PC-3 (cell line): Measurements from ENCODE around the gene CD248. TPM values are rescaled to one million over a fixed set of nuclear protein-coding genes. Genes with fewer than 3 reads are reported as not detected.
A peak's percentile ranks its signal among the peaks of the same experiment; 100 is the strongest.

Experiments
- ATAC-seq: fragments of 200-7000 bp; cut with Tn5 transposase; 2 replicates; pipeline ENCODE4 v1.9.1; 2020; ENCODE audit warnings: mild to moderate bottlenecking, moderate library complexity
- BruUV-seq: library from RNA; stranded (reverse); fragments of 400-500 nt; replicated peaks from 2 replicates; lab custom pipeline; 2021; lab: Mats Ljungman, UMichigan
- CTCF ChIA-PET: fragments of 300-600 bp; sonication (Branson Sonifier 250); formaldehyde crosslinking; loops from one replicate; lab custom pipeline; 2022; ENCODE audit warnings: antibody characterized with exemption; lab: Charles Lee
- POLR2A ChIA-PET: fragments of 300-600 bp; sonication (Branson Sonifier 250); formaldehyde crosslinking; loops from one replicate; lab custom pipeline; 2022; ENCODE audit warnings: antibody characterized with exemption; ENCODE audit not compliant: unreplicated experiment; lab: Charles Lee
- DNase-seq: peaks from one replicate; pipeline ENCODE4 v3.0.0-alpha.2; 2015
- H2AFZ ChIP-seq: fragments of 300-600 bp; sonication (generic); 2 replicates; pipeline ENCODE4 v1.6.0; 2016; ENCODE audit warnings: antibody characterized with exemption, low read length
- H3F3A ChIP-seq: fragments of 300-600 bp; sonication (generic); one replicate; pipeline ENCODE4 v1.6.0; 2017; ENCODE audit warnings: antibody characterized with exemption, low read length, control low read depth, mild to moderate bottlenecking; ENCODE audit not compliant: unreplicated experiment
- H3K27ac ChIP-seq: fragments of 300-600 bp; sonication (generic); 2 replicates; pipeline ENCODE4 v1.5.1; 2016; ENCODE audit warnings: mild to moderate bottlenecking, low read length
- H3K27me3 ChIP-seq: fragments of 300-600 bp; sonication (generic); 2 replicates; pipeline ENCODE4 v1.6.1; 2016; ENCODE audit warnings: low read length, mixed read lengths
- H3K36me3 ChIP-seq: fragments of 300-600 bp; sonication (generic); 2 replicates; pipeline ENCODE4 v1.6.1; 2016; ENCODE audit warnings: low read depth, mixed run types, low read length, mixed read lengths
- H3K4me1 ChIP-seq: fragments of 300-600 bp; sonication (generic); 2 replicates; pipeline ENCODE4 v1.5.1; 2016; ENCODE audit warnings: low read length; ENCODE audit not compliant: insufficient read depth
- H3K4me2 ChIP-seq: fragments of 300-600 bp; sonication (generic); 2 replicates; pipeline ENCODE4 v1.6.0; 2016; ENCODE audit warnings: low read length
- H3K4me3 ChIP-seq: fragments of 300-600 bp; sonication (generic); 2 replicates; pipeline ENCODE4 v1.5.1; 2016; ENCODE audit warnings: mild to moderate bottlenecking, low read length, mixed read lengths
- H3K79me2 ChIP-seq: fragments of 300-600 bp; sonication (generic); 2 replicates; pipeline ENCODE4 v1.6.1; 2017; ENCODE audit warnings: low read length, mixed read lengths
- H3K9ac ChIP-seq: fragments of 300-600 bp; sonication (generic); 2 replicates; pipeline ENCODE4 v1.6.0; 2016; ENCODE audit warnings: mild to moderate bottlenecking, low read length
- H3K9me2 ChIP-seq: fragments of 300-600 bp; sonication (generic); replicated peaks from 2 replicates; pipeline ENCODE4 v1.6.1; 2016; ENCODE audit warnings: mixed run types, low read length, mixed read lengths
- H3K9me3 ChIP-seq: fragments of 300-600 bp; sonication (generic); 2 replicates; pipeline ENCODE4 v1.6.1; 2016; ENCODE audit warnings: low read length, mixed read lengths
- H4K20me1 ChIP-seq: fragments of 300-600 bp; sonication (generic); 2 replicates; pipeline ENCODE4 v1.6.1; 2016; ENCODE audit warnings: low read length, mixed read lengths
- EZH2 ChIP-seq: fragments of 300-600 bp; sonication (generic); IDR thresholded peaks from one replicate; pipeline ENCODE4 v1.6.1; 2017; ENCODE audit warnings: antibody characterized with exemption, mild to moderate bottlenecking, low read length; ENCODE audit not compliant: unreplicated experiment
- EZH2phosphoT487 ChIP-seq: fragments of 300-600 bp; sonication (generic); IDR thresholded peaks from 2 replicates; pipeline ENCODE4 v1.6.1; 2018; ENCODE audit warnings: mild to moderate bottlenecking, antibody characterized with exemption, low read length, borderline replicate concordance
- intact Hi-C: fragments of 100-400 bp; cut with micrococcal nuclease; formaldehyde crosslinking; loops from 2 replicates; pipeline ENCODE4 v1.9.0; 2023
- total RNA-seq: library from RNA; depleted of rRNA; stranded (reverse); fragments of >200 nt; gene quantifications from 2 replicates; pipeline ENCODE4 v1.2.3, GENCODE V29; 2014
- TF ChIP-seq, protein P1 (sequence below): fragments of 300-600 bp; sonication (generic); conservative IDR thresholded peaks from 2 replicates; pipeline ENCODE4 v1.5.1; 2017; ENCODE audit warnings: antibody characterized with exemption, low read depth, mild to moderate bottlenecking, low read length

CD248 gene
- total RNA-seq, 1 experiment from 2014 or later, result not detected

DNA sequence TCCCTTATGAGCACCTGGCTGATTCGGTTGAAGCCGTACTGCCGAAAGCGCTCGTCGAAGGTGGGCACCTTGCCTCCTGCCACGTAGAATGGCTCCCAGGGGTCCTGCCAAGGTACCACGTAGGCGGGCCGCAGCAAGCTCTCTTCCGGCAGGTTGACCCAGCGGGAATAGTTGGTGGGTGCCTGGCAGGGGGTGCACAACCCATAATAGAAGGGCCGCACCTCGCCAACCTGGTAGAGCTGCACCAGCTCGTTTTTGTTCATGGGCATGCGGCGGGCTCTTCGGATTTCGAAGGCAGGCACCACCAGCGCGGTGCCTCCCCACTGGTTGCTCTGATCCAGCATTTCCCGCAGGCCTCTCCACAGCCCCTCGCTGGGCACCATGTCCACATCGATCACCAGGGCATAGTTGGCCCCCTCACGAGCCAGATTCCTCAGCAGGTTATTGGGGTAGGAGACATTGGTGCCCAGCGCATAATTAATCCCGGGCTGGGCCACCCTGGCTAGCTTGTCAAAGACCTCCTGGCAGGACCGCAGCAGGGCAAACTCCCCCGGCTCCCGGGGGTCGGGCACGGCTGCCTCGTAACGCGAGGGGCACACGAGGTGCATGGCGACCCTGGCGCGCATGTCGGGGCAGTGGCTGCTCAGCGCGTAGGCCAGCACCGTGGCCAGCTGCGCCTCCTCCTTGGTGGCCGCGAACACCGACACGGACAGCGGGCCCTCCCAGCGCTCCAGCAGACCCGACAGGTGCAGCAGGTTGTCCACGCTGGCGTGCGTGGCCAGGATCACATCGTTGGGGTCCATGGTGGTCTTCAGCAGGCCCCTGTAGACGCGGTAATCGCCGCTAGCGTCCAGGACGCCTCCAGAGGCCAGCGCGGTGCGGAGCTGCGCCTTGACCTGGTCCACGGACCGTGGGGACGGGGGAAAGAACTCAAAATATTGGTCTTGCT is 29.9 kb upstream of the CD248 start:
- Histone ChIP-seq H3F3A (no peaks in the 10 kb centered on the region), H3K9me2 (no peaks in the 10 kb centered on the region), H3K27ac (no peak overlapping the region), H3K9ac (peak overlapping the region; percentile 72), H2AFZ (peak overlapping the region; percentile 98), H3K27me3 (no peaks in the 10 kb centered on the region), H3K4me3 (peak overlapping the region; percentile 94), H3K9me3 (no peaks in the 10 kb centered on the region), H3K4me2 (peak overlapping the region; percentile 92), H3K79me2 (peaks cover 39% of the 10 kb centered on the region), H3K4me1 (peaks cover 35% of the 10 kb centered on the region), H4K20me1 (no peaks in the 10 kb centered on the region), H3K36me3 (no peaks in the 10 kb centered on the region)
- no TSS peak for BruUV-seq
- no peak for TF ChIP-seq EZH2
- TF ChIP-seq, protein P1, sequence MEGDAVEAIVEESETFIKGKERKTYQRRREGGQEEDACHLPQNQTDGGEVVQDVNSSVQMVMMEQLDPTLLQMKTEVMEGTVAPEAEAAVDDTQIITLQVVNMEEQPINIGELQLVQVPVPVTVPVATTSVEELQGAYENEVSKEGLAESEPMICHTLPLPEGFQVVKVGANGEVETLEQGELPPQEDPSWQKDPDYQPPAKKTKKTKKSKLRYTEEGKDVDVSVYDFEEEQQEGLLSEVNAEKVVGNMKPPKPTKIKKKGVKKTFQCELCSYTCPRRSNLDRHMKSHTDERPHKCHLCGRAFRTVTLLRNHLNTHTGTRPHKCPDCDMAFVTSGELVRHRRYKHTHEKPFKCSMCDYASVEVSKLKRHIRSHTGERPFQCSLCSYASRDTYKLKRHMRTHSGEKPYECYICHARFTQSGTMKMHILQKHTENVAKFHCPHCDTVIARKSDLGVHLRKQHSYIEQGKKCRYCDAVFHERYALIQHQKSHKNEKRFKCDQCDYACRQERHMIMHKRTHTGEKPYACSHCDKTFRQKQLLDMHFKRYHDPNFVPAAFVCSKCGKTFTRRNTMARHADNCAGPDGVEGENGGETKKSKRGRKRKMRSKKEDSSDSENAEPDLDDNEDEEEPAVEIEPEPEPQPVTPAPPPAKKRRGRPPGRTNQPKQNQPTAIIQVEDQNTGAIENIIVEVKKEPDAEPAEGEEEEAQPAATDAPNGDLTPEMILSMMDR, result no peak
- no peak for TF ChIP-seq EZH2phosphoT487
- CTCF ChIA-PET, result no interaction called here
- ATAC-seq, result peak; percentile 16
- POLR2A ChIA-PET, result interaction anchor here (1.6 kb wide), 1 partner anchor 34 kb away, joined by 5 read pairs; no protein-coding TSS in a partner anchor
- no peak for DNase-seq
- intact Hi-C loops, result no loop called here

DNA sequence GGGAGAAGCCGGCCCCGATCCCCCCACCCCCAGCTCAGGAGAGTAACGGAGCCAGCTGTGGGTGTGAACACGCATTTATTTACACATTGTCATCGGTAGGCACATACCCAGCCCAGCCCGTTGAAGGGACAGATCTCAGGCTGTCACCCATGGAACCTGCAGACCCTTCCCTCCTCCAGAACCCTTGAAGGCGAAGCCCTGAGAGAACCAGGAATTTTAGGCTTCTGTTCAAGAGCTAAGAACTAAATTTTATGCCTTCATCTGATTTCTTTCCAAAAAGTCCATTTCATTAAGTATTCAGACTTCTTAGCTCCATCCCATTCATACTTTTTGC is 28.4 kb upstream of the CD248 start:
- Histone ChIP-seq H3K4me1 (peaks cover 35% of the 10 kb centered on the region), H3K36me3 (peaks cover 6% of the 10 kb centered on the region; the same call in 1 of the 2 replicates)

More for the DNA sequence above, 28.4 kb upstream of the CD248 start:
- POLR2A ChIA-PET, result interaction anchor here (0.6 to 0.7 kb wide), 3 partner anchors 10 to 498 kb away, joined by 3 to 4 read pairs (median 3); partner anchors contain the start of gene PELI3
- no peaks in the 10 kb centered on the region for H3K9me3 ChIP-seq
- peaks cover 39% of the 10 kb centered on the region for H3K79me2 ChIP-seq
- peak overlapping the region; percentile 21; the same call in 1 of the 2 replicates for H3K27ac ChIP-seq
- ATAC-seq (peak; percentile 4), DNase-seq (no peak)
- TSS peak; percentile 8 for BruUV-seq
- H3K27me3 ChIP-seq, result no peaks in the 10 kb centered on the region
- H3F3A ChIP-seq, result no peaks in the 10 kb centered on the region
- H2AFZ ChIP-seq, result peak overlapping the region; percentile 82
- H3K9me2 ChIP-seq, result no peaks in the 10 kb centered on the region
- no peak for TF ChIP-seq EZH2
- TF ChIP-seq, protein P1, result no peak
- no peak for TF ChIP-seq EZH2phosphoT487
- peak overlapping the region; percentile 94 for H3K4me3 ChIP-seq
- peak overlapping the region; percentile 92 for H3K4me2 ChIP-seq
- CTCF ChIA-PET, result interaction anchor here (0.7 to 0.9 kb wide), 2 partner anchors 9 to 41 kb away, joined by 4 to 5 read pairs; partner anchors contain the start of gene RIN1
- no peaks in the 10 kb centered on the region for H4K20me1 ChIP-seq
- intact Hi-C loops, result no loop called here
- peak overlapping the region; percentile 87 for H3K9ac ChIP-seq
